HepG2 (cell line): ENCODE results near the gene MMP24OS. TPM values are rescaled to one million over a fixed set of nuclear protein-coding genes. Genes with fewer than 3 reads are reported as not detected.

Experiments
- MEIS2 ChIP-seq: sonication (generic); formaldehyde crosslinking; IDR thresholded peaks from 2 replicates; pipeline ENCODE4 v1.9.0; 2021; ENCODE audit warnings: mild to moderate bottlenecking, missing genetic modification reagents
- NFIC ChIP-seq: IDR thresholded peaks from 2 replicates; pipeline ENCODE4 v1.6.1; 2012; ENCODE audit warnings: mild to moderate bottlenecking, low read length, inconsistent platforms
- NR1H2 ChIP-seq: sonication (generic); formaldehyde crosslinking; IDR thresholded peaks from 2 replicates; pipeline ENCODE4 v1.8.1; 2022; ENCODE audit warnings: low read depth, missing genetic modification reagents, borderline replicate concordance
- SOX6 ChIP-seq, 2 experiments: fragments of 450-650 bp in 1 of 2; sonication (generic) in 1 of 2; formaldehyde crosslinking in 1 of 2; IDR thresholded peaks; 2 replicates each; pipeline versions ENCODE4 v1.4.0 to v1.6.1; 2017 to 2020; ENCODE audit warnings: antibody characterized with exemption in 1 of 2, mild to moderate bottlenecking in 1 of 2, missing genetic modification reagents in 1 of 2
- THAP11 ChIP-seq: IDR thresholded peaks from 2 replicates; pipeline ENCODE4 v1.6.1; 2016; ENCODE audit warnings: missing biosample characterization, missing genetic modification reagents
- THYN1 ChIP-seq: sonication (generic); formaldehyde crosslinking; IDR thresholded peaks from 2 replicates; pipeline ENCODE4 v1.8.1; 2023; ENCODE audit warnings: low read depth, mild to moderate bottlenecking, moderate library complexity, missing genetic modification reagents, borderline replicate concordance
- ZNF367 ChIP-seq: sonication (generic); formaldehyde crosslinking; IDR thresholded peaks from 2 replicates; pipeline ENCODE4 v1.4.0; 2020; ENCODE audit warnings: missing genetic modification reagents, borderline replicate concordance
- ZNF460 ChIP-seq: sonication (generic); formaldehyde crosslinking; IDR thresholded peaks from 2 replicates; pipeline ENCODE4 v1.5.1; 2020; ENCODE audit warnings: missing genetic modification reagents, mild to moderate bottlenecking, borderline replicate concordance
- ZNF510 ChIP-seq: sonication (generic); formaldehyde crosslinking; IDR thresholded peaks from 2 replicates; pipeline ENCODE4 v1.4.0; 2020; ENCODE audit warnings: low read depth, mild to moderate bottlenecking, missing genetic modification reagents
- ZNF577 ChIP-seq: sonication (generic); formaldehyde crosslinking; IDR thresholded peaks from 2 replicates; pipeline ENCODE4 v1.4.0; 2020; ENCODE audit warnings: mild to moderate bottlenecking, low read depth, missing genetic modification reagents, borderline replicate concordance
- polyA plus RNA-seq, 8 experiments: library from polyadenylated mRNA; depleted of rRNA in 3 of 8; stranded (reverse) in 7 of 8; unstranded in 1 of 8; fragments of >200 nt; fragmentation: Illumina TruSeq in 4 of 8; extraction: Trizol in 4 of 8; gene quantifications; 2 replicates each; pipeline versions ENCODE4 v1.2.1 to v1.2.3, GENCODE V29; 2011 to 2016; ENCODE audit warnings: low read depth in 4 of 8, missing spikeins in 1 of 8, mixed read lengths in 1 of 8; ENCODE audit not compliant: insufficient read depth in 1 of 8
- total RNA-seq, 5 experiments: library from RNA; depleted of rRNA; stranded (reverse); fragments of >200 nt; fragmentation: Illumina TruSeq; extraction: Trizol; gene quantifications; 2 replicates each; pipeline ENCODE4 v1.2.3, GENCODE V29; 2016; ENCODE audit warnings: low read depth in 1 of 5
- TF ChIP-seq, protein P1 (sequence below): sonication (generic); formaldehyde crosslinking; IDR thresholded peaks from 2 replicates; pipeline ENCODE4 v1.5.0; 2020; ENCODE audit warnings: missing genetic modification reagents, mild to moderate bottlenecking, borderline replicate concordance
- TF ChIP-seq, protein P2 (sequence below): sonication (generic); formaldehyde crosslinking; IDR thresholded peaks from 2 replicates; pipeline ENCODE4 v1.5.1; 2020; ENCODE audit warnings: mild to moderate bottlenecking, missing genetic modification reagents, moderate library complexity
- TF ChIP-seq, protein P3 (sequence below): sonication (generic); formaldehyde crosslinking; IDR thresholded peaks from 2 replicates; pipeline ENCODE4 v1.9.0; 2021; ENCODE audit warnings: missing genetic modification reagents, borderline replicate concordance
- TF ChIP-seq, protein P4 (sequence below): sonication (generic); formaldehyde crosslinking; IDR thresholded peaks from 2 replicates; pipeline ENCODE4 v1.4.0; 2020; ENCODE audit warnings: mild to moderate bottlenecking, missing genetic modification reagents
- TF ChIP-seq, protein P5 (sequence below): sonication (generic); formaldehyde crosslinking; IDR thresholded peaks from 2 replicates; pipeline ENCODE4 v1.5.1; 2020; ENCODE audit warnings: missing genetic modification reagents, mild to moderate bottlenecking, borderline replicate concordance

The MMP24OS gene
- total and polyA plus RNA-seq, 2 of the 13 experiments (the other 11 are each of a cell fraction or from before 2014, with no cell fraction given): 6.0 to 8.5 TPM

DNA sequence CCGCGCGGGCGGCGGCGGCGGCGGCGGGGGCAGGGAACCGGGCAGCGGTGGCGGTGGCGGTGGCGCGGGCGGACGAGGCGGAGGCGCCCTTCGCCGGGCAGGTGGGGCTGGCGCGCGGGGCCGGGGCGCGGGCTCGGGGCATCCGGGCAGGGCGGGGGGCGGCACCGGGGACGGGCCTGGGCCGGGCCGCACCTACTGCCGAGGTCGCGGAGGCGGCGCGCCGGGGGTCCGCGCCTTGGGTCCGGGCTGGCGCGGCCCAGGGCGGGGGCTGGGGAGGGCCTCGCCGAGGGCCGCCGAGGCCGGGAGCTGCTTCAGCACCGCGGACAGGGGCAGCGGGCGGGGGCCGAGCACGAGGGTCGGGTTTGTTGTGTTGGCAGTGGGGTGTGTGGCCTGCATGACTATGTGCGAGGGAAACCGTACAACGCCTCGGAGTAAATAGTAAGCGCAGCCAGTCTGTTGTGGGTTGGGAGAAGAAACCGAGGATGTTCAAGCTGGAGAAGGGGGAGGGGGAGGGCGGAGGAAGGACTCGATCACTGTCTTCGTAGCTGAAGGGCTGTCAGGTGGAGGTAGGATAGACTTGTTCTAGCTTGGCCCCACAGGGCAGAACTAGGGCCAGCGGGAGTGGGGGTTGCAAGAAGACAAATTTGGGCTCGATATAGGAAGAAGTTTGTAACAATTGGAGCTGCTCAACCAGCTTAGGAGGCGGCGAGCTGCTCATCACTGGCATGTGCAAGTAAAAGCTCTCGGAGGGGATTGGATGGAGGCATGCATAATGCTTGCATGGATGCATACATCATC is 50.8 kb downstream of the MMP24OS start (continued):
- TF ChIP-seq, protein P1, sequence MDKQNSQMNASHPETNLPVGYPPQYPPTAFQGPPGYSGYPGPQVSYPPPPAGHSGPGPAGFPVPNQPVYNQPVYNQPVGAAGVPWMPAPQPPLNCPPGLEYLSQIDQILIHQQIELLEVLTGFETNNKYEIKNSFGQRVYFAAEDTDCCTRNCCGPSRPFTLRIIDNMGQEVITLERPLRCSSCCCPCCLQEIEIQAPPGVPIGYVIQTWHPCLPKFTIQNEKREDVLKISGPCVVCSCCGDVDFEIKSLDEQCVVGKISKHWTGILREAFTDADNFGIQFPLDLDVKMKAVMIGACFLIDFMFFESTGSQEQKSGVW (CRISPR knock-in tag): peak; percentile 70; the same call in 1 of the 2 replicates
- TF ChIP-seq NFIC (no peak), ZNF577 (CRISPR knock-in tag) (no peak), NR1H2 (CRISPR knock-in tag) (peak; percentile 94), MEIS2 (peak; percentile 98), ZNF460 (no peak), THAP11 (CRISPR knock-in tag) (peak; percentile 75), THYN1 (CRISPR knock-in tag) (no peak), ZNF510 (CRISPR knock-in tag) (peak; percentile 93), SOX6 (IDR thresholded peaks at IDR 0.05) (no peak), SOX6 (CRISPR knock-in tag; IDR thresholded peaks at IDR 0.05) (no peak), ZNF367 (CRISPR knock-in tag) (peak; percentile 97; the same call in 1 of the 2 replicates)
- TF ChIP-seq, protein P2, sequence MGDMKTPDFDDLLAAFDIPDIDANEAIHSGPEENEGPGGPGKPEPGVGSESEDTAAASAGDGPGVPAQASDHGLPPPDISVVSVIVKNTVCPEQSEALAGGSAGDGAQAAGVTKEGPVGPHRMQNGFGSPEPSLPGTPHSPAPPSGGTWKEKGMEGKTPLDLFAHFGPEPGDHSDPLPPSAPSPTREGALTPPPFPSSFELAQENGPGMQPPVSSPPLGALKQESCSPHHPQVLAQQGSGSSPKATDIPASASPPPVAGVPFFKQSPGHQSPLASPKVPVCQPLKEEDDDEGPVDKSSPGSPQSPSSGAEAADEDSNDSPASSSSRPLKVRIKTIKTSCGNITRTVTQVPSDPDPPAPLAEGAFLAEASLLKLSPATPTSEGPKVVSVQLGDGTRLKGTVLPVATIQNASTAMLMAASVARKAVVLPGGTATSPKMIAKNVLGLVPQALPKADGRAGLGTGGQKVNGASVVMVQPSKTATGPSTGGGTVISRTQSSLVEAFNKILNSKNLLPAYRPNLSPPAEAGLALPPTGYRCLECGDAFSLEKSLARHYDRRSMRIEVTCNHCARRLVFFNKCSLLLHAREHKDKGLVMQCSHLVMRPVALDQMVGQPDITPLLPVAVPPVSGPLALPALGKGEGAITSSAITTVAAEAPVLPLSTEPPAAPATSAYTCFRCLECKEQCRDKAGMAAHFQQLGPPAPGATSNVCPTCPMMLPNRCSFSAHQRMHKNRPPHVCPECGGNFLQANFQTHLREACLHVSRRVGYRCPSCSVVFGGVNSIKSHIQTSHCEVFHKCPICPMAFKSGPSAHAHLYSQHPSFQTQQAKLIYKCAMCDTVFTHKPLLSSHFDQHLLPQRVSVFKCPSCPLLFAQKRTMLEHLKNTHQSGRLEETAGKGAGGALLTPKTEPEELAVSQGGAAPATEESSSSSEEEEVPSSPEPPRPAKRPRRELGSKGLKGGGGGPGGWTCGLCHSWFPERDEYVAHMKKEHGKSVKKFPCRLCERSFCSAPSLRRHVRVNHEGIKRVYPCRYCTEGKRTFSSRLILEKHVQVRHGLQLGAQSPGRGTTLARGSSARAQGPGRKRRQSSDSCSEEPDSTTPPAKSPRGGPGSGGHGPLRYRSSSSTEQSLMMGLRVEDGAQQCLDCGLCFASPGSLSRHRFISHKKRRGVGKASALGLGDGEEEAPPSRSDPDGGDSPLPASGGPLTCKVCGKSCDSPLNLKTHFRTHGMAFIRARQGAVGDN (CRISPR knock-in tag): peak; percentile 84
- TF ChIP-seq, protein P3, sequence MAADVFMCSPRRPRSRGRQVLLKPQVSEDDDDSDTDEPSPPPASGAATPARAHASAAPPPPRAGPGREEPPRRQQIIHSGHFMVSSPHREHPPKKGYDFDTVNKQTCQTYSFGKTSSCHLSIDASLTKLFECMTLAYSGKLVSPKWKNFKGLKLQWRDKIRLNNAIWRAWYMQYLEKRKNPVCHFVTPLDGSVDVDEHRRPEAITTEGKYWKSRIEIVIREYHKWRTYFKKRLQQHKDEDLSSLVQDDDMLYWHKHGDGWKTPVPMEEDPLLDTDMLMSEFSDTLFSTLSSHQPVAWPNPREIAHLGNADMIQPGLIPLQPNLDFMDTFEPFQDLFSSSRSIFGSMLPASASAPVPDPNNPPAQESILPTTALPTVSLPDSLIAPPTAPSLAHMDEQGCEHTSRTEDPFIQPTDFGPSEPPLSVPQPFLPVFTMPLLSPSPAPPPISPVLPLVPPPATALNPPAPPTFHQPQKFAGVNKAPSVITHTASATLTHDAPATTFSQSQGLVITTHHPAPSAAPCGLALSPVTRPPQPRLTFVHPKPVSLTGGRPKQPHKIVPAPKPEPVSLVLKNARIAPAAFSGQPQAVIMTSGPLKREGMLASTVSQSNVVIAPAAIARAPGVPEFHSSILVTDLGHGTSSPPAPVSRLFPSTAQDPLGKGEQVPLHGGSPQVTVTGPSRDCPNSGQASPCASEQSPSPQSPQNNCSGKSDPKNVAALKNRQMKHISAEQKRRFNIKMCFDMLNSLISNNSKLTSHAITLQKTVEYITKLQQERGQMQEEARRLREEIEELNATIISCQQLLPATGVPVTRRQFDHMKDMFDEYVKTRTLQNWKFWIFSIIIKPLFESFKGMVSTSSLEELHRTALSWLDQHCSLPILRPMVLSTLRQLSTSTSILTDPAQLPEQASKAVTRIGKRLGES (CRISPR knock-in tag): peak; percentile 95
- TF ChIP-seq, protein P4, sequence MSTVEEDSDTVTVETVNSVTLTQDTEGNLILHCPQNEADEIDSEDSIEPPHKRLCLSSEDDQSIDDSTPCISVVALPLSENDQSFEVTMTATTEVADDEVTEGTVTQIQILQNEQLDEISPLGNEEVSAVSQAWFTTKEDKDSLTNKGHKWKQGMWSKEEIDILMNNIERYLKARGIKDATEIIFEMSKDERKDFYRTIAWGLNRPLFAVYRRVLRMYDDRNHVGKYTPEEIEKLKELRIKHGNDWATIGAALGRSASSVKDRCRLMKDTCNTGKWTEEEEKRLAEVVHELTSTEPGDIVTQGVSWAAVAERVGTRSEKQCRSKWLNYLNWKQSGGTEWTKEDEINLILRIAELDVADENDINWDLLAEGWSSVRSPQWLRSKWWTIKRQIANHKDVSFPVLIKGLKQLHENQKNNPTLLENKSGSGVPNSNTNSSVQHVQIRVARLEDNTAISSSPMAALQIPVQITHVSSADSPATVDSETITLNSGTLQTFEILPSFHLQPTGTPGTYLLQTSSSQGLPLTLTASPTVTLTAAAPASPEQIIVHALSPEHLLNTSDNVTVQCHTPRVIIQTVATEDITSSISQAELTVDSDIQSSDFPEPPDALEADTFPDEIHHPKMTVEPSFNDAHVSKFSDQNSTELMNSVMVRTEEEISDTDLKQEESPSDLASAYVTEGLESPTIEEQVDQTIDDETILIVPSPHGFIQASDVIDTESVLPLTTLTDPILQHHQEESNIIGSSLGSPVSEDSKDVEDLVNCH: no peak
- TF ChIP-seq, protein P5, sequence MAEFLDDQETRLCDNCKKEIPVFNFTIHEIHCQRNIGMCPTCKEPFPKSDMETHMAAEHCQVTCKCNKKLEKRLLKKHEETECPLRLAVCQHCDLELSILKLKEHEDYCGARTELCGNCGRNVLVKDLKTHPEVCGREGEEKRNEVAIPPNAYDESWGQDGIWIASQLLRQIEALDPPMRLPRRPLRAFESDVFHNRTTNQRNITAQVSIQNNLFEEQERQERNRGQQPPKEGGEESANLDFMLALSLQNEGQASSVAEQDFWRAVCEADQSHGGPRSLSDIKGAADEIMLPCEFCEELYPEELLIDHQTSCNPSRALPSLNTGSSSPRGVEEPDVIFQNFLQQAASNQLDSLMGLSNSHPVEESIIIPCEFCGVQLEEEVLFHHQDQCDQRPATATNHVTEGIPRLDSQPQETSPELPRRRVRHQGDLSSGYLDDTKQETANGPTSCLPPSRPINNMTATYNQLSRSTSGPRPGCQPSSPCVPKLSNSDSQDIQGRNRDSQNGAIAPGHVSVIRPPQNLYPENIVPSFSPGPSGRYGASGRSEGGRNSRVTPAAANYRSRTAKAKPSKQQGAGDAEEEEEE (CRISPR knock-in tag): no peak
